Measurements from ENCODE around the gene CCDC74B.
"Not testable (repeated sequence)": the region's sequence is repeated elsewhere in the genome, so short reads cannot be mapped to it uniquely, and the experiment has no call there.

CCDC74B gene

GRCh38 chr2:130150181-130151144, 5.6 kb upstream of the CCDC74B start:
- no peak for DNase-seq (ENCODE audit: low read depth)
- no peak for TF ChIP-seq CTCF (IDR thresholded peaks at IDR 0.05; ENCODE audit: low read depth, low read length)
- no peak for TF ChIP-seq MYC (IDR thresholded peaks at IDR 0.05; ENCODE audit: low read depth, low read length)
- no peak for TF ChIP-seq MAX (IDR thresholded peaks at IDR 0.05; ENCODE audit: low read depth, low read length)
- no peak for TF ChIP-seq POLR2A (IDR thresholded peaks at IDR 0.05; ENCODE audit: extremely low read depth, insufficient read length)

GRCh38 chr2:130148515-130148914, 3.6 kb upstream of the CCDC74B start:
- DNase-seq (ENCODE audit: low read depth): not testable (repeated sequence)

More at GRCh38 chr2:130150181-130151144, 5.6 kb upstream of the CCDC74B start:
- H3K4me3 ChIP-seq (ENCODE audit: low read depth, low read length): no peak overlapping the region

GRCh38 chr2:130143266-130144039, 1.5 kb downstream of the CCDC74B start:
- not testable (repeated sequence) for H3K4me3 ChIP-seq (ENCODE audit: low read depth, low read length); DNase-seq (ENCODE audit: low read depth)

More at GRCh38 chr2:130148515-130148914, 3.6 kb upstream of the CCDC74B start:
- not testable (repeated sequence) for H3K4me3 ChIP-seq (ENCODE audit: low read depth, low read length)

GRCh38 chr2:130142396-130143265, 2.3 kb downstream of the CCDC74B start:
- not testable (repeated sequence) for H3K4me3 ChIP-seq (ENCODE audit: low read depth, low read length); DNase-seq (ENCODE audit: low read depth)

GRCh38 chr2:130141645-130142370, 3.1 kb downstream of the CCDC74B start:
- not testable (repeated sequence) for DNase-seq (ENCODE audit: low read depth); H3K4me3 ChIP-seq (ENCODE audit: low read depth, low read length)

- not testable (repeated sequence) for DNase-seq (ENCODE audit: low read depth); H3K4me3 ChIP-seq (ENCODE audit: low read depth, low read length)
These were observed 3.9 kb downstream of the CCDC74B start for GRCh38 chr2:130141002-130141401.

- DNase-seq (ENCODE audit: low read depth); H3K4me3 ChIP-seq (ENCODE audit: low read depth, low read length): not testable (repeated sequence)
These were observed 4.4 kb downstream of the CCDC74B start for GRCh38 chr2:130140516-130140915.

GRCh38 chr2:130139331-130140280, 5.3 kb downstream of the CCDC74B start:
- not testable (repeated sequence) for DNase-seq (ENCODE audit: low read depth); H3K4me3 ChIP-seq (ENCODE audit: low read depth, low read length)

- not testable (repeated sequence) for H3K4me3 ChIP-seq (ENCODE audit: low read depth, low read length); DNase-seq (ENCODE audit: low read depth)
These were observed 6.1 kb downstream of the CCDC74B start for GRCh38 chr2:130138841-130139251.

GRCh38 chr2:130138326-130138725, 6.6 kb downstream of the CCDC74B start:
- not testable (repeated sequence) for DNase-seq (ENCODE audit: low read depth); H3K4me3 ChIP-seq (ENCODE audit: low read depth, low read length)

- not testable (repeated sequence) for DNase-seq (ENCODE audit: low read depth); H3K4me3 ChIP-seq (ENCODE audit: low read depth, low read length)
These were observed 7.8 kb downstream of the CCDC74B start for GRCh38 chr2:130137118-130137517.

GRCh38 chr2:130136546-130136945, 8.4 kb downstream of the CCDC74B start:
- not testable (repeated sequence) for H3K4me3 ChIP-seq (ENCODE audit: low read depth, low read length); DNase-seq (ENCODE audit: low read depth)

Measured in NB4 (cell line).